ELF-1 (cell line): ENCODE measurements around the gene NAA80.
"Not testable (repeated sequence)": the region's sequence is repeated elsewhere in the genome, so short reads cannot be mapped to it uniquely, and the experiment has no call there.

Experiments
- DNase-seq: peaks from one replicate; pipeline ENCODE4 v3.0.0-alpha.2; 2016; ENCODE audit warnings: low read depth, low spot score

Gene NAA80

GRCh38 chr3:50314816-50315215 lies 15.6 kb upstream of the NAA80 start:
- no peak for DNase-seq

- no peak for DNase-seq
Observed at GRCh38 chr3:50314342-50314741, 15.1 kb upstream of the NAA80 start.

DNA sequence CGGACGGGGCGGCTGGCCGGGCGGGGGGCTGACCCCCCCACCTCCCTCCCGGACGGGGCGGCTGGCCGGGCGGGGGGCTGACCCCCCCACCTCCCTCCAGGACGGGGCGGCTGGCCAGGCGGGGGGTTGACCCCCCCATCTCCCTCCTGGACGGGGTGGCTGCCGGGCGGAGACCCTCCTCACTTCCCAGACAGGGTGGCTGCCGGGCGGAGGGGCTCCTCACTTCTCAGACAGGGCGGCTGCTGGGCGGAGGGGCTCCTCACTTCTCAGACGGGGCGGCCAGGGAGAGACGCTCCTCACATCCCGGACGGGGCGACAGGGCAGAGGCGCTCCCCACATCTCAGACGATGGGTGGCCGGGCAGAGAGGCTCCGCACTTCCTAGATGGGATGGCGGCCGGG lies 12.8 kb upstream of the NAA80 start:
- not testable (repeated sequence) for DNase-seq

DNA sequence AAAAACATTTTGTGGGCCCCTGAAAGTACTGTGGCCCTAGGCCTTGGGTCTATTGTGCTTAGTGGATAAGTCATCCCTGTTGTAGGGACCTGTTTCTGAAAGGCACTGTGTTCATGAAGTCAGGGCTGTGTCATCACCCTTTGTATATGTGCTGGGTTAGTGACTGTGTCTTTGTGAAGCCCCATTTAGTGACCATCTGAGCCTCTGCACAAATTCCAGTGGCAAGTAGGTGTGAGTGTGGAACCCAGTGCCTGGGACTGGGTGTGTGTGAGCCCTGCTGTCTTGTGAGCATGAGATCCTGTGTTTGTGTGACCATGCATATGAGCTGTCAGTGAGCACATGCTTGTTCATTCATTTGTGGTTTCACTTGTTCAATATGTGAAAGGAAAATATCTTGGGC lies 5.4 kb upstream of the NAA80 start:
- no peak for DNase-seq

- peak; percentile 86 for DNase-seq
Observed at GRCh38 chr3:50303013-50303815, 4.0 kb upstream of the NAA80 start, which contains the start of gene HYAL1. HYAL1 (minus strand) TSS chr3:50303574; CDS start chr3:50302956, 618 bp downstream.

- no peak for DNase-seq
Observed at GRCh38 chr3:50302095-50303012, 3.1 kb upstream of the NAA80 start.

DNA sequence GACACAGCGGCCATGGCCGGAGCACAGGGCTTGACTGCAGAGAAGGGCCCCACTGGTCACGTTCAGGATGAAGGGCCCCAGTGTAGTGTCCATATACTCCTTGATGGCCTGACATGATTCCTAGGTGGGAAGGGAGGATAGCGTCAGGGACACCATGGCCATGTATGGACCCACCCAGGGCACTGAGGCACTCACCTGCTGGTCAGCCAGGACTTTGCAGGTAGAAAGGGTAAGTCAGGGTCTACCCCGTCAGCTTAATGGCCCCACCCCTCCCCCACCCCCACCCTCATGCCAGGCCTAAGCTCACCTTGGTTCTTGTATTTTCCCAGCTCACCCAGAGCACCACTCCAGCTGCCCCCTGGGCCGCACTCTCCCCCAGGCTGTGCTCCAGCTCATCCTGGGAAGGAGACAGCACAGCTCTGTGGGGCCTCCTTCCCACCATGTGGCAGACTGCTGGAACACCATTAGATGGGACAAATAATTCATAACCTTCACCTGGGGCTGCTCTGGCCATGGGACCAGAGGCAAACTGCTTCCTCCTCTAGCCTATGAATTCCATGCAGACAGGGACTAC lies 1.6 kb upstream of the NAA80 start:
- no peak for DNase-seq

- DNase-seq: no peak
Observed at GRCh38 chr3:50299929-50300680, 900 bp upstream of the NAA80 start.

- no peak for DNase-seq
Observed at GRCh38 chr3:50299638-50299928, 378 bp upstream of the NAA80 start.

- DNase-seq: no peak
Observed at GRCh38 chr3:50297896-50298725, 1.1 kb downstream of the NAA80 start.

- no peak for DNase-seq
Observed at GRCh38 chr3:50297384-50297775, 1.8 kb downstream of the NAA80 start.

DNA sequence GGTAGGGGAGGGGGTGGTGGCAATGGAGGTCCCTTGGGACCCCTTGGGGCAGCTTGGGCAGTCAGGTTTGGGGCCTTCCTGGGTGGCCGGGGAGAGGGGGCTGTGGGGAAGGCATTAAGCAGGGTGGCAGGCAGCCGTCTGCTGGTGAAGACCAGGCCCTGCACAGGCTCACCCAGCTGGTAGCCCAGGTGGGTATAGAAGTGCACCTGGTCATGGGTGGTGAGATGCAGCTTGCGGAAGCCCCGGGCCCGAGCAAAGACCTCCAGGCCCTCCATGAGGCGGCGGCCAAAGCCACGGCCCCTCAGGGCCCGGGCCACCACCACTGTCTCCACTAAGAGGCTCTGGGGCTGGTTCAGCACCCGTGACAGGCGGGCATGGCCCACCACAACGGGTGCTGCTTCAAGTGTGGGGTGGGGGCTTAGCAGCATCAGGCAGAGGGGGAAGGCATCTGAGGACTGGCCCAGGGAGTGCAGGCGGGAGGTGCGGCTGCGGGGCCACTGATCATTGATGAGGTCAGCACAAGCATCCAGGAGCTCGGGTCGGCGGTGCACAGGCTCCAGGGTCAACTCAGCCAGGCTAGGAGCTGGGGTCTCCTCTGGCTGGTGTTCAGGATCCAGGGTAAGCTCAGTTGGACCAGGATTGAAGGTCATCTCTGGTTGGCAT lies 2.4 kb downstream of the NAA80 start:
- DNase-seq: no peak

DNA sequence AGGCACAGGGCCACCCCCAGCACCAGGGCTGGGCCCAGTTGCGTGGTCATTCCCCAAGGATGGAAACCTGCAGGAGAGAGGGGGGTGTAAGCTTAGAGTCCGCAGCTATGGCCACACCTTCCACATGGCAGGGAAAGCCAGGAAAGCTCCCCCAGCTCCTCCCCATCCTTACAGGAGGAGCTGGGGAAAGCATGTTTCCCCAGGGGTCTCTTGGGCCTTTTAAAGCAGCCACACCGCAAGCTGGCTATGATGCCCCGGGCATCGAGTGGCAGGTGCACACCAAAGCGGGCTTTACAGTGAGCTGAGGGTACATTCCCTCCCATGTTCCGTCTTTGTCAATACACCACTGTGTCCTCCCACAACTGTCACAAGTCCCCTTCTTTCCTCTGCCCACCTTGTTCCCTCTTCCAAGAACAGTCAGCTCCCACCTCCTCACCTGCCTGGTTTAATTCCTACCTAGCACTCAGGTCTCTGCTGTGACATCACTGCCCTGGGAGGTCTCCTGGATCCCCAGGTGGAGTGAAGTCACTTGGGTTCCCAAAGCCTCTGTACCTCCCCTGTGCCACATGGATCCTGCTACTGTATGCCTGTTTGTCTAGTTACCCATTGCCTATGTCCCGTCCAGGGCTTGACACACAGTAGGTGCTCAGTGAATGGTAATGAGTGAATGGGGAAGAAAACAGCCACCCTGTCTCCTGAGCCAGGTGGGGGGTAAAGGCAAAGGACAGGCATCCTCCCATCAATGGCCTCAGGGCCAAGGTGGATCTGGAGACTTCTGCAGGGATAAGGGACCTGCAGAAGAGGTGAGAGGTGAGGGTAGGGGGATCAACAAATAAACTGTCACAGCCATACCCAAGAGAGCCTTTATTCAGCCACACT lies 3.4 kb downstream of the NAA80 start:
- no peak for DNase-seq

- DNase-seq: no peak
Observed at GRCh38 chr3:50294492-50295403, 4.5 kb downstream of the NAA80 start.

- DNase-seq: no peak
Observed at GRCh38 chr3:50294089-50294488, 5.1 kb downstream of the NAA80 start.

- no peak for DNase-seq
Observed at GRCh38 chr3:50293079-50293801, 6.0 kb downstream of the NAA80 start.
